Measurements from ENCODE around the gene ITGB3.

The ITGB3 gene

DNA sequence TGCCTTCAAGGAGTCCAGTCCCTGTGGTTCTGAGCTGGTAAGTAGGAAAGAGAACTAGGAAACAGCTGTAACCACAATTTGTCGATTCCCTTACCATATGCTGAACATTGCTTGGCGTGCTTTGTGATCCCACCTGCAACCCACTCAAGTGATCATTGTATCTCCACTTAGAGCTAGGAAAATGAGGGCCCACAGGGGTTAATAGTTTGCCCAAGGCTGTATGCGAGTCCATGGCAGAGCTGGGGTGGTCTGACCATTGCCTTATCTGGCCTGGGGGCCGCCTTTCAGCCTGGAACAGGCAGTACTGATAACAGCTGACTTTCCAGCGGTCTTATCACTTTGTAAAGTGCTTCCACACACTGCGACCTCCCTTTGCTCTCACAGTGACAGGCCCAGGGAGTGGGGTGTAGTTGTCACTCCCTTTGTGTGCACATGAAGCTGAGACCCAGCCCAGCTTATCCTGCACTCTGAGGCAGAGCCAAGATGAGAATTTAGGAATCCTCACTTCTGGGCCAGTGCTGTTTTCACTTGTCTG lies 34.7 kb upstream of the ITGB3 start:
- no peak for DNase-seq (ENCODE audit: low read depth)
- no peak overlapping the region for H3K4me3 ChIP-seq (ENCODE audit: low read depth, low read length)
- no peak for TF ChIP-seq CTCF (IDR thresholded peaks at IDR 0.05; ENCODE audit: control insufficient read depth, extremely low read depth, insufficient read depth)

DNA sequence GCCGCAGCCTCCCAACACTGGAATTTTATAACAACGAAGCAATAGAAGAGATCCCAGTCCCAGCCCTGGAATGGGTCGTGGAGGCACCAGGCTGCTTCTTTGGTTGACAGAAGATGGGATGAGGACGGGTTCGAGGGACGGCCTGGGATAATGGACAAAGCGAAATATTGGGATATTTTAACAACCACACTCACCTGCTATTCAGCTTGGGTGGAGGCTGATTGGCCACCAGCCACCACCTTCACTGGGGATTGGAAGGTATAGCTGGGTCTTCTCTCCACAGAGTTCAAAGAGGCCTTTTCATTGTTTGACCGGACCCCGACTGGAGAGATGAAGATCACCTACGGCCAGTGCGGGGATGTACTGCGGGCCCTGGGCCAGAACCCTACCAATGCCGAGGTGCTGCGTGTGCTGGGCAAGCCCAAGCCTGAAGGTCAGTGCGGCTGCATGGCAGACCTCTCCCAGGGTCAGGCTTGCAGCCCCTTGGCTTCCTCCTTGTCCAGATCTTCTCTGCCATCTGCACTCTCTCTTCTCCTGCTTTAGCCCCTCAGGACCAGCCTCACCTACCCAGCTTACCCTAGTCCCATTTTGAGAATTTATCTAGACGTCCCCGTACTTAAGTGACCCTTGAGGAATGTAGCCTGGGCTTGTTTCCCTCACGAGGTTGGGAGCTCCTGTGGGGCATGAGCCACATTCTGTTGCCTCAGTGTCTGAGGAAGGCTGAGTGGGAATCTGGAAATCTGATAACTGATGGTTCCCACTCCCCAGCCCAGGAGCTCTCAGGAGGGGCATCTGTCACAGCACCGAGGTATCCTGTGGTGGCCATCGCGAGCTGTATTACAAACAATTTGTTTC lies 33.8 kb upstream of the ITGB3 start:
- no peak for DNase-seq (ENCODE audit: low read depth)
- no peak overlapping the region for H3K4me3 ChIP-seq (ENCODE audit: low read depth, low read length)
- TF ChIP-seq CTCF (IDR thresholded peaks at IDR 0.05; ENCODE audit: control insufficient read depth, extremely low read depth, insufficient read depth): no peak

DNA sequence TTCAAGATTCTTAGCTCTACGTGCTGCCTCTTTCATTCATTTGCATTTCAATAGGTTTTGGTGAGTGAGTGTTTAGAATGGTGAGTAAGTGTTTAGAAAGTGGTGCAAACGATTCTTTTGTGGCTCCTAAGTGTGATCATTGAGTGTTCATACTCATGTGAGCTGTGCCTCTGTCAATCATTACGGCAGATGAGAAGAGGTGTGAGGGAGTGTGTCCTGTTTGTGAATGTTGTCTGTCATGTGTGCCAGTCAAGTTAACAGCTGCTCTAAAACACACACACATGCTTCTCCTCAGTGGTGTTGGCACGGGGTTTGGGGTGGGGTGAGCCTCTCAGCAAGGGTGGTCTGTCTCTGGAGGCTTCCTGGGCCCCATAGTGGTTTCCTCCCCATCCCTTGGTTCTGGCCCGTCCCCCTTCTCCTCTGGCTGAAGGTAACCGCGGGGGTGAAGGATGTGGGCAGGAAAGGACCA lies 33.1 kb upstream of the ITGB3 start:
- TF ChIP-seq CTCF (IDR thresholded peaks at IDR 0.05; ENCODE audit: control insufficient read depth, extremely low read depth, insufficient read depth): no peak
- H3K4me3 ChIP-seq (ENCODE audit: low read depth, low read length): no peak overlapping the region
- no peak for DNase-seq (ENCODE audit: low read depth)

DNA sequence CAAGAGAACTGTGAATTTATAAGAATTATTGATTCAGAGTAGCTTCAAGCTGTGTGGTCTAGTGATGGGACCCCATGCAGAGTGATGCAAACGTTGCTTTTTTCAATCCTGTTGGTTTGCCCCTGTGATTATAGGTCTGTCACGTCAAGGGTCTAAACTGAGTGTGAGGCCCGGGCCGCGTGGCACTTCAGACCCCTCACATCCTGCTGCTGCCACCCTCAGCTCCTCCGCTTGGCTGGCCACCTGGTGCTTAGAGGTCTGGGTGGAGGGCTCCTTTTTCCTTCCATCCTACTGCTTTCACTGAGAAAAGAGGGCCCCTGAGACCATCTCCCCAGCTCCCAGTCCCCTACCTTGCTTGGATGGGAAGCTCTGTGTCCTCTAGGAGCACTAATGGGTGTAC lies 32.5 kb upstream of the ITGB3 start:
- H3K4me3 ChIP-seq (ENCODE audit: low read depth, low read length): no peak overlapping the region
- TF ChIP-seq CTCF (IDR thresholded peaks at IDR 0.05; ENCODE audit: control insufficient read depth, extremely low read depth, insufficient read depth): no peak
- DNase-seq (ENCODE audit: low read depth): no peak

GRCh38 chr17:47222047-47222446 lies 31.6 kb upstream of the ITGB3 start:
- no peak overlapping the region for H3K4me3 ChIP-seq (ENCODE audit: low read depth, low read length)
- no peak for TF ChIP-seq CTCF (IDR thresholded peaks at IDR 0.05; ENCODE audit: control insufficient read depth, extremely low read depth, insufficient read depth)
- DNase-seq (ENCODE audit: low read depth): no peak

- no peak for DNase-seq (ENCODE audit: low read depth)
Measured at GRCh38 chr17:47223007-47223406, 30.6 kb upstream of the ITGB3 start.

More at GRCh38 chr17:47223007-47223406, 30.6 kb upstream of the ITGB3 start:
- no peak for TF ChIP-seq CTCF (IDR thresholded peaks at IDR 0.05; ENCODE audit: control insufficient read depth, extremely low read depth, insufficient read depth)
- no peak overlapping the region for H3K4me3 ChIP-seq (ENCODE audit: low read depth, low read length)
